ENCODE results near the gene TMIGD1. TPM values are rescaled to one million over a fixed set of nuclear protein-coding genes. Genes with fewer than 3 reads are reported as not detected.

TMIGD1 gene
- total RNA-seq, 1 donor from 2014 or later: not detected

GRCh38 chr17:30275911-30276310 is 57.9 kb downstream of the TMIGD1 start:
- Histone ChIP-seq H4K20me1 (ENCODE audit: insufficient read depth, low read length) (no peaks in the 10 kb centered on the region), H3K79me2 (ENCODE audit: insufficient read depth, low read length) (no peaks in the 10 kb centered on the region), H3K9ac (ENCODE audit: low read length) (no peak overlapping the region), H3K4me2 (ENCODE audit: low read length) (no peak overlapping the region), H3K36me3 (ENCODE audit: insufficient read depth, low read length) (peaks cover 20% of the 10 kb centered on the region), H3K9me3 (ENCODE audit: insufficient read depth, low read depth, low read length) (no peaks in the 10 kb centered on the region), H3K4me1 (ENCODE audit: insufficient read depth, low read length) (peaks cover 6% of the 10 kb centered on the region), H3K27ac (ENCODE audit: low read depth, low read length) (no peak overlapping the region), H2AFZ (ENCODE audit: low read depth, low read length) (no peak overlapping the region), H3K27me3 (ENCODE audit: insufficient read depth, low read length) (no peaks in the 10 kb centered on the region), H3K4me3 (ENCODE audit: insufficient read depth, low read depth, low read length) (no peak overlapping the region)
- TF ChIP-seq EZH2 (IDR thresholded peaks at IDR 0.05; ENCODE audit: insufficient read depth, low read length) (no peak), CTCF (IDR thresholded peaks at IDR 0.05; ENCODE audit: insufficient read depth, low read depth, low read length) (no peak)
- Mint-ChIP-seq H3K27me3 (ENCODE audit: low read depth, unreplicated experiment) (no peaks in the 10 kb centered on the region), H3K27ac (ENCODE audit: unreplicated experiment) (no peak overlapping the region), H3K36me3 (ENCODE audit: low read depth, unreplicated experiment) (peaks cover 20% of the 10 kb centered on the region), H3K4me3 (ENCODE audit: unreplicated experiment) (no peak overlapping the region), H3K4me1 (ENCODE audit: low read depth, unreplicated experiment) (peaks cover 15% of the 10 kb centered on the region), H3K9me3 (ENCODE audit: unreplicated experiment) (no peaks in the 10 kb centered on the region)
- FAIRE-seq (no peak), DNase-seq (ENCODE audit: low read depth) (no peak)

- H3K36me3 ChIP-seq (ENCODE audit: insufficient read depth, low read length): peaks cover 20% of the 10 kb centered on the region
These were observed 59.0 kb downstream of the TMIGD1 start for GRCh38 chr17:30274887-30275286.

More at GRCh38 chr17:30274887-30275286, 59.0 kb downstream of the TMIGD1 start:
- H3K9ac ChIP-seq (ENCODE audit: low read length): no peak overlapping the region
- no peaks in the 10 kb centered on the region for H4K20me1 ChIP-seq (ENCODE audit: insufficient read depth, low read length)
- FAIRE-seq: no peak
- H3K27me3 ChIP-seq (ENCODE audit: insufficient read depth, low read length): no peaks in the 10 kb centered on the region
- H3K79me2 ChIP-seq (ENCODE audit: insufficient read depth, low read length): no peaks in the 10 kb centered on the region
- H3K4me3 Mint-ChIP-seq (ENCODE audit: unreplicated experiment): no peak overlapping the region
- no peak overlapping the region for H3K27ac ChIP-seq (ENCODE audit: low read depth, low read length)
- peaks cover 17% of the 10 kb centered on the region for H3K4me1 Mint-ChIP-seq (ENCODE audit: low read depth, unreplicated experiment)
- H3K4me3 ChIP-seq (ENCODE audit: insufficient read depth, low read depth, low read length): no peak overlapping the region
- no peak for DNase-seq (ENCODE audit: low read depth)
- no peak overlapping the region for H3K4me2 ChIP-seq (ENCODE audit: low read length)
- no peak overlapping the region for H2AFZ ChIP-seq (ENCODE audit: low read depth, low read length)
- H3K9me3 ChIP-seq (ENCODE audit: insufficient read depth, low read depth, low read length): no peaks in the 10 kb centered on the region
- peaks cover 20% of the 10 kb centered on the region for H3K36me3 Mint-ChIP-seq (ENCODE audit: low read depth, unreplicated experiment)
- TF ChIP-seq EZH2 (IDR thresholded peaks at IDR 0.05; ENCODE audit: insufficient read depth, low read length) (no peak), CTCF (IDR thresholded peaks at IDR 0.05; ENCODE audit: insufficient read depth, low read depth, low read length) (no peak)
- H3K9me3 Mint-ChIP-seq (ENCODE audit: unreplicated experiment): no peaks in the 10 kb centered on the region
- no peaks in the 10 kb centered on the region for H3K27me3 Mint-ChIP-seq (ENCODE audit: low read depth, unreplicated experiment)
- H3K4me1 ChIP-seq (ENCODE audit: insufficient read depth, low read length): peaks cover 7% of the 10 kb centered on the region
- H3K27ac Mint-ChIP-seq (ENCODE audit: unreplicated experiment): no peak overlapping the region
